Prostate gland (tissue), 2 donors: ENCODE data around the gene C1orf35. TPM values are rescaled to one million over a fixed set of nuclear protein-coding genes. Genes with fewer than 3 reads are reported as not detected.
A peak's percentile ranks its signal among the peaks of the same experiment; 100 is the strongest.

Experiments
- DNase-seq: peaks from one replicate; pipeline ENCODE4 v3.0.0-alpha.2; 2019; ENCODE audit warnings: low spot score
- H3K27ac ChIP-seq, 2 donors: fragments of 200-600 bp; sonication (generic); 2 replicates each; pipeline ENCODE4 v1.5.1; 2017 to 2019
- H3K27me3 ChIP-seq: fragments of 200-600 bp; sonication (generic); replicated peaks from 2 replicates; pipeline ENCODE4 v1.5.1; 2019; ENCODE audit not compliant: insufficient read depth
- H3K36me3 ChIP-seq, 2 donors: fragments of 200-600 bp; sonication (generic); 1 replicate in 1 of 2; 2 replicates in 1 of 2; pipeline versions ENCODE4 v1.5.1 to v1.8.1; 2017 to 2019
- H3K4me1 ChIP-seq: fragments of 200-600 bp; sonication (generic); replicated peaks from 2 replicates; pipeline ENCODE4 v1.5.1; 2019
- H3K4me3 ChIP-seq, 2 donors: fragments of 200-600 bp; sonication (generic); 2 replicates each; pipeline ENCODE4 v1.5.1; 2017 to 2019
- H3K9me3 ChIP-seq: fragments of 200-600 bp; sonication (generic); 2 replicates; pipeline ENCODE4 v1.5.1; 2017
- CTCF ChIP-seq, 4 experiments: fragments of 200-600 bp in 2 of 4; fragments of 450-650 bp in 2 of 4; sonication (generic) in 2 of 4; IDR thresholded peaks; 1 replicate in 3 of 4; 2 replicates in 1 of 4; pipeline ENCODE4 v1.5.1; 2016 to 2019; ENCODE audit warnings: antibody characterized with exemption in 4 of 4, mild to moderate bottlenecking in 2 of 4, moderate library complexity in 2 of 4
- POLR2A ChIP-seq: fragments of 450-650 bp; IDR thresholded peaks from one replicate; pipeline ENCODE4 v1.6.1; 2016; ENCODE audit warnings: antibody characterized with exemption, mild to moderate bottlenecking
- POLR2AphosphoS5 ChIP-seq: sonication (generic); formaldehyde crosslinking; IDR thresholded peaks from one replicate; pipeline ENCODE4 v1.6.1; 2017; ENCODE audit warnings: antibody characterized with exemption
- WGBS: methylation state at CpG from one replicate; pipeline ENCODE4 v1.1.5; 2018; 5-methylcytosine and 5-hydroxymethylcytosine counted together
- intact Hi-C: fragments of 100-400 bp; cut with DNase I; formaldehyde crosslinking; loops from one replicate; pipeline ENCODE4 v1.14.2; 2022
- total RNA-seq, 2 donors: library from RNA; depleted of rRNA; stranded (reverse); fragments of >200 nt; gene quantifications; one replicate each; pipeline ENCODE4 v1.1.0, GENCODE V29; 2016

C1orf35 gene
- total RNA-seq, 2 donors from 2014 or later = 23.5 TPM

GRCh38 chr1:228150461-228151179, 47.5 kb upstream of the C1orf35 start:
- no peaks in the 10 kb centered on the region for H3K4me1 ChIP-seq
- no peak for DNase-seq
- TF ChIP-seq POLR2A (no peak), CTCF (IDR thresholded peaks at IDR 0.05) (no peak), POLR2AphosphoS5 (no peak)

GRCh38 chr1:228150120-228150460, 47.0 kb upstream of the C1orf35 start:
- no peaks in the 10 kb centered on the region for H3K4me1 ChIP-seq
- no peaks in the 10 kb centered on the region for H3K36me3 ChIP-seq
- peak overlapping the region; percentile 14 to 17 for H3K4me3 ChIP-seq
- DNase-seq = no peak
- WGBS = 41% methylated on average over 5 of the region's 7 CpGs
- intact Hi-C loops = no loop called here
- TF ChIP-seq POLR2A = no peak
- no peak for TF ChIP-seq POLR2AphosphoS5
- no peak for TF ChIP-seq CTCF (IDR thresholded peaks at IDR 0.05)
- H3K27me3 ChIP-seq = no peaks in the 10 kb centered on the region
- no peaks in the 10 kb centered on the region for H3K9me3 ChIP-seq
- peak overlapping the region; percentile 78 to 79 for H3K27ac ChIP-seq

More at GRCh38 chr1:228150461-228151179, 47.5 kb upstream of the C1orf35 start:
- Histone ChIP-seq H3K4me3 (peak overlapping the region; percentile 14 to 17), H3K27ac (peak overlapping the region; percentile 78 to 79), H3K27me3 (no peaks in the 10 kb centered on the region), H3K36me3 (no peaks in the 10 kb centered on the region), H3K9me3 (no peaks in the 10 kb centered on the region)
- intact Hi-C loops = no loop called here
- 13% methylated on average over 14 of the region's 17 CpGs for WGBS

GRCh38 chr1:228149406-228150119, 46.4 kb upstream of the C1orf35 start, which contains the start of gene GJC2:
Gene GJC2 (plus strand): TSS chr1:228149930. CDS start chr1:228157759, 7,829 bp downstream.
- Histone ChIP-seq H3K9me3 (no peaks in the 10 kb centered on the region), H3K4me1 (no peaks in the 10 kb centered on the region), H3K27ac (peak within 1 kb of the TSS; percentile 78 to 79), H3K36me3 (no peaks in the 10 kb centered on the region), H3K27me3 (no peaks in the 10 kb centered on the region), H3K4me3 (peak within 1 kb of the TSS; percentile 14 to 17)
- peak; percentile 42 for TF ChIP-seq POLR2A
- TF ChIP-seq POLR2AphosphoS5 = no peak
- 23% methylated on average over 17 of the region's 17 CpGs for WGBS
- no peak for DNase-seq
- intact Hi-C loops = loop anchor here (5.0 to 10.0 kb wide), 2 partner anchors 42 to 125 kb away; partner anchors contain the start of gene MRPL55

- Histone ChIP-seq H3K27me3 (no peaks in the 10 kb centered on the region), H3K4me1 (no peaks in the 10 kb centered on the region), H3K36me3 (no peaks in the 10 kb centered on the region), H3K27ac (peak overlapping the region; percentile 78 to 79), H3K4me3 (no peak overlapping the region), H3K9me3 (no peaks in the 10 kb centered on the region)
- intact Hi-C loops = loop anchor here (5.0 to 10.0 kb wide), 2 partner anchors 42 to 126 kb away; partner anchors contain the start of gene MRPL55
- TF ChIP-seq POLR2A (no peak), POLR2AphosphoS5 (no peak), CTCF (IDR thresholded peaks at IDR 0.05) (no peak)
- DNase-seq = no peak
- 52% methylated on average over 8 of the region's 8 CpGs for WGBS
These were observed 45.8 kb upstream of the C1orf35 start for GRCh38 chr1:228148935-228149405.

GRCh38 chr1:228148196-228148861, 45.2 kb upstream of the C1orf35 start:
- H3K4me3 ChIP-seq = no peak overlapping the region
- H3K9me3 ChIP-seq = no peaks in the 10 kb centered on the region
- no peaks in the 10 kb centered on the region for H3K27me3 ChIP-seq
- H3K4me1 ChIP-seq = no peaks in the 10 kb centered on the region
- no peaks in the 10 kb centered on the region for H3K36me3 ChIP-seq
- TF ChIP-seq POLR2AphosphoS5 (no peak), CTCF (IDR thresholded peaks at IDR 0.05) (no peak), POLR2A (no peak)
- peak overlapping the region; percentile 78 to 79 for H3K27ac ChIP-seq
- intact Hi-C loops = loop anchor here (5.0 to 10.0 kb wide), 2 partner anchors 41 to 126 kb away; partner anchors contain the start of gene MRPL55
- DNase-seq = no peak
- 46% methylated on average over 17 of the region's 18 CpGs for WGBS
